Activated CD4-positive, CD25-positive, alpha-beta regulatory T cell treated with anti-CD3 and anti-CD28 coated beads, Interleukin-2, amount 50 U/mL, for 72 hours (primary cell): ENCODE results near the gene HPGDS.
"Not testable (repeated sequence)": the region's sequence is repeated elsewhere in the genome, so short reads cannot be mapped to it uniquely, and the experiment has no call there.

Source experiments
- DNase-seq: peaks from one replicate; pipeline ENCODE4 v3.0.0; 2021

HPGDS gene

GRCh38 chr4:94342694-94343093 is at the start of gene HPGDS:
Gene HPGDS (minus strand): TSS chr4:94342836. CDS start chr4:94334629, 8,207 bp downstream.
- DNase-seq = no peak

- DNase-seq = no peak
Observed at GRCh38 chr4:94390804-94391410, 48.3 kb upstream of the HPGDS start.

- no peak for DNase-seq
Observed at GRCh38 chr4:94389595-94390267, 47.1 kb upstream of the HPGDS start.

GRCh38 chr4:94387965-94388364 is 45.3 kb upstream of the HPGDS start:
- not testable (repeated sequence) for DNase-seq

- DNase-seq = not testable (repeated sequence)
Observed at GRCh38 chr4:94385452-94385851, 42.8 kb upstream of the HPGDS start.

GRCh38 chr4:94382891-94383290 is 40.3 kb upstream of the HPGDS start:
- not testable (repeated sequence) for DNase-seq

- no peak for DNase-seq
Observed at GRCh38 chr4:94378047-94378446, 35.4 kb upstream of the HPGDS start.

GRCh38 chr4:94377294-94377693 is 34.7 kb upstream of the HPGDS start:
- no peak for DNase-seq

GRCh38 chr4:94375364-94375763 is 32.7 kb upstream of the HPGDS start:
- no peak for DNase-seq

GRCh38 chr4:94373752-94374151 is 31.1 kb upstream of the HPGDS start:
- DNase-seq = no peak

- DNase-seq = no peak
Observed at GRCh38 chr4:94372991-94373390, 30.4 kb upstream of the HPGDS start.

GRCh38 chr4:94372228-94372978 is 29.8 kb upstream of the HPGDS start:
- no peak for DNase-seq

- DNase-seq = no peak
Observed at GRCh38 chr4:94371290-94371689, 28.7 kb upstream of the HPGDS start.

- DNase-seq = no peak
Observed at GRCh38 chr4:94370533-94371254, 28.1 kb upstream of the HPGDS start.

- DNase-seq = no peak
Observed at GRCh38 chr4:94369046-94369445, 26.4 kb upstream of the HPGDS start.

- no peak for DNase-seq
Observed at GRCh38 chr4:94368459-94368858, 25.8 kb upstream of the HPGDS start.

- DNase-seq = no peak
Observed at GRCh38 chr4:94365304-94365703, 22.7 kb upstream of the HPGDS start.

GRCh38 chr4:94364527-94364926 is 21.9 kb upstream of the HPGDS start:
- no peak for DNase-seq

GRCh38 chr4:94363136-94363655 is 20.6 kb upstream of the HPGDS start:
- DNase-seq = no peak

GRCh38 chr4:94359838-94360237 is 17.2 kb upstream of the HPGDS start:
- no peak for DNase-seq

- no peak for DNase-seq
Observed at GRCh38 chr4:94359221-94359620, 16.6 kb upstream of the HPGDS start.

GRCh38 chr4:94358101-94358500 is 15.5 kb upstream of the HPGDS start:
- DNase-seq = no peak

- DNase-seq = no peak
Observed at GRCh38 chr4:94357624-94358023, 15.0 kb upstream of the HPGDS start.
